Muscle of arm (tissue), 12 donors: ENCODE measurements around the gene IL1RAPL1. TPM values are rescaled to one million over a fixed set of nuclear protein-coding genes. Genes with fewer than 3 reads are reported as not detected.

ENCODE experiments used
- DNase-seq: peaks from one replicate; pipeline ENCODE4 v3.0.0-alpha.2; 2013
- polyA plus RNA-seq, 12 donors: library from polyadenylated mRNA; unstranded; fragments of 120-200 nt; gene quantifications; one replicate each; pipeline ENCODE4 v1.2.1, GENCODE V29; 2013; ENCODE audit not compliant: insufficient read length in 12 of 12

IL1RAPL1 gene
- polyA plus RNA-seq, 12 donors: 0.49 to 1.6 (median 1.2) TPM; not detected in 2

DNA sequence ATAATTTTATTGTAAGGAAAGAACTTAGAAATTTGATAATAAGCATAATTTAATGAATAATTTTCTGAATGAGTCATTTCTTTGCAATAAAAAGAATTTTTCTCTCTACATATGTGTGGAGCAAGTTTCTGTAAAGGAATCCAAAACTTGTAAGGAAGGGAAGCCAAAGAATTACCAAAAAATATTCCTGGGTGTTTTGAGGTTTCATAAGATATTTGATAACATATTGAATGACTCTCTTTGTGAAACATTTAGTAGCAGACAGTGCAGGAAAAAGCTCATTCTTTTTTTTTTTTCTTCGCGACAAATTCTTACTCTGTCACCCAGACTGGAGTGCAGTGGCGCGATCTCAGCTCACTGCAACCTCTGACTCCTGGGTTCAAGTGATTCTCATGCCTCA, 1159.1 kb downstream of the IL1RAPL1 start:
- no peak for DNase-seq

DNA sequence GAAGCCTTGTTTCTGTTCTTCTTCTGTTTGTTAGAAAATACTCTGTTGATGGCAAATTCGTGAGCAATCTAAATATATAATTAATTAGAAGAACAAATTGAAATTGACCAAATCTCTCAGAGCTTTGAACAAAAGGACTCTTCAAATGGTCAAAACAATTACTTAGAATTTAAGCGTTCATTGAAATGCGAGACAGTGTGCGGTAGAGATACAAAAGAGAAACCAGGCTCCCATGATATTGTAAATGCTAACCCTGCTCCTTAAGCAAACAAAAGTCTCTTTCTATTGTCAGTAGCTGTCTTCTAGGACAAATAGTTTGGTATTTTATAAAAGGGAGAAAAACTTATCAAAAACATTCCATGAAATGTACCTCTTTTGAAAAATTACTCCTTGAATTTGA, 1174.8 kb downstream of the IL1RAPL1 start:
- no peak for DNase-seq

DNA sequence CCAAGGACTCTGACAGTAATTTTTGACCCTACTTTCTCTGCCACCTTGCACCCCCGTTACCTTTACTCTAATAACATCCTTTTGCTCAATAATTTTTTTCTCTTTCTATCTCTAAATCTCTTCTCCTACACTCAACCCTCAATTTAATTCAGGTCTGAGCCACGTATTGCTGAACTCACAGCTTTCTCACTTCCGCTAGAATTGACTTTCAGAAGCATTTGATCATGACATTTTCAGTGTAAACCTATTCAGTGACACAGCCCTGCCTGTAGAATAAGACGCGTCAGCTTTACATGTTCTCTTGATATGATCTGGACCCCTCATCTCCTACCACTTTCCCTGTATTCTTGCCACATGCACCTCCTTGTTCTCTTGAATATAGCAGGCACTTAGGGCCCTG, 1188.6 kb downstream of the IL1RAPL1 start:
- no peak for DNase-seq

DNA sequence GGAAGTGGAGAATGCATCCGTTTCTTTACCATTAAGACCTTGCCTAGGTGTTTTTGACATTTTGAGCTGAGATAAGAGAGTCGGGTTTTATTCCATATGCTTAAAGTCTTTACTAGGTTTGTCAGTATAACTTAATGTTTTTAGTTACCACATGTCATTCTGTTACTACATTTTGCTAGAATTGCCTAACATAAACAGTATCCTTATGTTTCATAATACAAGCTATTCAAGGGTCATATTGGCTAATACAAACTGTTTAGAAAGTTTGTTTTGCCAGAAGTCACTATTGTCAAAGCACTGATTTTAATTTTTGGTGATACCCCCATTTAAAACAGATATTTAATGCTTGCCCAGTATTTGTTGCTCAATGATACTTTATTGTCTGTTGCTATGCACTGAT, 1200.4 kb downstream of the IL1RAPL1 start:
- no peak for DNase-seq

DNA sequence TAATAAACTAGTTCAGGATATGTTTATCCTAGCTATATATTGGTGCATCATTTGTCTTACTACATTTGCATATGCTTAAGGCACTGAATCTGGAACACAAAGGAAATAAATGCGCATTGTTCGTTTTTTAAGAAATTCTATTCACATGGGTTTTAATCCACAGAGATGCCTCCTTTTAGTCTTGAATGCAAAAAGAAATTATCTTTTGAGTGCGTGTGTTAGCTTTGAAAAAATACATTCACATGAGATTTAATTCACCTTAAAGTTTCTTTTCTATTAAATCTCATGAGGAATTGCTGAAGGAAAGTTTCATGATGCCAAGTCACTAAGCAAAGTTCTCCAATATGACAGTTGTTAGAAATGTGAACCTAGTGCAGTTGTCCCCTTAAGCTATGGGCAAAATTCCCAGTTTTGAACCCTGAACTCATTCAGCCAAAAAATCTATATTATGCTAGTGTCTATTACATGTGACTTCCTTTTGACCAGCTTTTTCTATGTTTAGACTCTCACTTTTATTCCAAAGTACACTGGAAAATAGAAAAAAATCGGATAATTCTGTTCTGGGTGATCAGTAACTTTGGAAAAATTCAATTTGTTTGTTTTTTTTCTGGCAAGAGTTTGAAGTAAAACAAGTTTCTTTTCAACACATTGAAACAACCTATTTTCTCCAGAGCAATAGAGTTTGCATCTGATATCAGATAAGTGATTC, 1201.9 kb downstream of the IL1RAPL1 start:
- no peak for DNase-seq

DNA sequence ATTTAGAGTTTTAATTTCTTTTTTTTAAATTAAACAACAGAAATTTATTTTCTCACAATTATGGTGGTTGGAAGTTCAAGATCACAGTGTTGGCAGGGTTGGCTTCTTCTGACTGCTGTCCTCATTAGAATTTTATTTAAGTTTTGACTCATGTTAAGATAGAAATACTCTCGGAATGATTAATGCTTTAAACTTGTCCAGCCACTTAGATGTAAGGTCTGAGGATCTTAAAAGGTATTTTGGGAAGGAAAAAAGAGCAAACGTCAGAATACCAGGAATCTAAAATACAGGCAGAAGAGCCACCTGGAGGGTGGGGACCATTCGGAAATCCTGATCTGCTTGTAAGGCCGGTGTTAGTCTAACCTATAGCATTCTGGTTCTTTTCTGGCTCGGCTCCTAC, 1205.1 kb downstream of the IL1RAPL1 start:
- DNase-seq: no peak

DNA sequence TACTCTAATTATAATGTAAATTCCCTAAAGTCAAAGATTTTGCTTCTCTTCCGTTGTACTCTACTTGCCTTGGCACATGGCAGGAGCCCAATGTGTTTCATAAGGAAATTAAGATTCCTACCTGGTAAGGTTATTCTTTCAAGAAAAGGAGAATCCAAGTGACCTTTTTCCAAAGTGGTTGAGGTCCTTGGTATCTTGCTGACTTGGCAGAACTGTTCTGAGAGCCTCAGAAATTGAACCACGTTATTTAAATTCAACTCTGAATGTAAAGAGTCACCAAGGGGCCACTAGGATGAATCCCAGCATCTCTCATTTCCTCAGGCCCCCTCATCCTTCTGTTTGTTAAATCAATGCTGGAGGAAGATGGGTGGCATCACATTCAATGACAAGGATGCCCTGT, 1209.9 kb downstream of the IL1RAPL1 start:
- no peak for DNase-seq

DNA sequence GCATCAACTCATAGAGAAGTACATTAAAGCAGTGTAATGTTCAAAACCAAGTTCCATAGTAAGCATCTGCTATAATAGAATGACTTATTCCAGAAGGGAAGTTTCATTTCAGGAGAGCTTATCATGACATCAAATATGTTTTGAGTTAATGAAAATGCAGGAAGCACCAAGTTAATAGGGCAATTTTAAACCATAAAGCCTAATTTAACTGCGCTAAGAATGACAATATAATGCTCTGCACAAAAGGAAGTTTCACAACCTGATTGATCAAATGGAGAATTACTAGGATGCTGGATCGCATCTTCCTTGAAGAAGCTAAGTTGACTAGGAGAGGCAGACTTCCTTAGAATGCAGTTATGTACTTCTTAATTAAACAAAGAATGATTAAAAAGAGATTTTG, 1211.2 kb downstream of the IL1RAPL1 start:
- DNase-seq: no peak

DNA sequence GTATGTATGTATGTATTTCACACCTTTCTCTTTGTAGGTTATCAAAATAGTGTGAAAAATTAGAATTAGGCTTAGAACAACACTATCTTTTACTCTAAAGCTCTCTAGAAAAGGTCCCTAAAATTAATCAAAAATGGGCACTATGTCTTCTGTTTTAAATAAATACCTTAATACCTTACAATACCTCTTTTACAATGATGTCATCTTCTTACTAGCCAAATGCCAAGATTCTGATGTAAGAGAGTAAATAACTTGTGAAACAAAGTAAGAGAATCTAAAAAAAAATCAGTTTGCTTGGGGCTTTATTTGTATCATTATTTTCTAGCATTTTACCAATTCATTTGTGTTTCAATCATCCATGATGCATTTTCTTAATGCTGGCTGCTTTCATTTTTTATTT, 1225.9 kb downstream of the IL1RAPL1 start:
- no peak for DNase-seq

DNA sequence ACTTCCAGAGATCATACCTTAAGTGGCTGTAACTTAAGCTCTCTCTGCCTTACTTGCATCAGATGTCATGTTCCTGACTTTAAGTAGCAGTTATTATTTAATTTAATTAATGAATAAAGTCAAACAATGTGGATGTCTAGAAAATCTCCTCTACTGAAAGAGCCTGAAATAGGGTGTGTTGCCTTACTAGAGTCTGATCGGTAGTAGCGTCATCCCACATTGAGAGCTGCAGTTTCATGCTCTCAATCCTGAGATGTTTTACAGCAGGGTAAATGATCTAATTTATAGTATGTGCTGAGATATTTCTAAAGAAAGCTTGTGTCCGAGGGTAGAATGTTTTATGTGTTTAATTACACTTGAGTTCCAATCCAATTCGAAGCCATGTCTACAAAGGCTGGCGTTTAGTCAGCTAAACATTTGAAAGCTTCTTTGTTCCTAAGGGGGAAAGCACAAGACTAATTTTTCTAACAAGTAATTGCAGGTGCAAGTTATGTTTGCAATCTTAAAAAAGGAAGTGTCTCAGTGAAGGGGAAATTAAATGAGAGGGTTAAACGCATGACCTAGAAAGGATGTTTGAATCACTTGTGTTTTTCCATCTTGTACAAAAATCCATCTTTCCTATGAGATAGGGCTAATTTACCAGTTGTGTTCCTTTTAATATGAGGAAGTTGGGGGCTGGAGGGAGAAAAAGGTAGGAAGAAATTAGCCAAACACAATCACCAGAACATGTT, 1237.1 kb downstream of the IL1RAPL1 start:
- no peak for DNase-seq

DNA sequence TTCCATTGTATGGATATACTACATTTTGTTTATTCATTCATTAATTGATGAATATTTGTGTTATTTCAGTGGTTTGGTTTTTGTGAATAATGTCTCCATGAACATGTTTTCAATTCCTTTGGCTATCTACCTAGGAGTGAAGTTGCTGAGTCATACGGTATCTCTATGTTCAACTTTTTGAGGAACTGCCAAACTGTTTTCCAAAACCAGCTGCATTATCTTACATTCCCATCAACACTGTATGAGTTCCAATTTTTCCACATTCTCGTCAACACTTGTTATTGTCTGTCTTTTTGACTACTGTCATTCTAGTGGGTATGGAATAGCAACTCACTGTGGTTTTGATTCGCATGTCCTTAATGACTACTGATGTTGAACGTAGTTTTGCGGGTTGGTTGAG, 1239.5 kb downstream of the IL1RAPL1 start:
- no peak for DNase-seq

DNA sequence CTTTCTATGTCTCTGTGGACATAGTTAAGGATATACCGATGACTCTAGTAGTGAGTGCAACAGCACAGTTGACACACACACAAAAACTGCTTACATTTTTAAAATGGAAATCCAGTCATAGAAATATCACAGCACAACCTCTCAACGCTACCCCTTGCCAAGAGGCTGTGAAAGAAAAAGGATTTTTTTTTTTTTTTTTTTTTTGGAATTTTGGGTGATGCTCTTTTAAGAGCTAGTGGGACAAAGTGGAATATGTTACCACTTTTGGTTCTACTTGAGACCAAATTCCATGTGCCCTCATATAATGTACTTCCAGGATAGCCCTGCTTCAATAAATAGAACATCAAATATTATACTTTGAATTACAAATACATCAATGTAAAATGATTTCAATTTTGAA, 1247.1 kb downstream of the IL1RAPL1 start:
- no peak for DNase-seq

DNA sequence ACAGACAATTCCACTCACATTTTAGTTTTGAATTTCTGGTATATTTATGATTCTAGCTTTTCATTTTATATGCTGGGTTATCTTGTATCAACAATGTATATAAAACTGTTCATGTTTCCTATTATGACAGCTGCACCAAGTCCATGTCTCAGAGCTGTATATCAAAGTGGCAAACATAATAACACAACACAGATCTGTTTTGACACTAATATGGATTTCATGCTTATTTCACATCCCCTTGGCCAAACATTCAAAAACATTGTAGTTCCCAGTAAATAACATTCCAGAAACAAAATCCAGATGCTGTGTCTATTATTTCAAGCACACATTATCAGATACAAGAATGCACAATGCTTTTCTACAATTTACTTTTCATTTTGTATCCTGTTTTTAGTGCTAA, 1247.5 kb downstream of the IL1RAPL1 start:
- no peak for DNase-seq

DNA sequence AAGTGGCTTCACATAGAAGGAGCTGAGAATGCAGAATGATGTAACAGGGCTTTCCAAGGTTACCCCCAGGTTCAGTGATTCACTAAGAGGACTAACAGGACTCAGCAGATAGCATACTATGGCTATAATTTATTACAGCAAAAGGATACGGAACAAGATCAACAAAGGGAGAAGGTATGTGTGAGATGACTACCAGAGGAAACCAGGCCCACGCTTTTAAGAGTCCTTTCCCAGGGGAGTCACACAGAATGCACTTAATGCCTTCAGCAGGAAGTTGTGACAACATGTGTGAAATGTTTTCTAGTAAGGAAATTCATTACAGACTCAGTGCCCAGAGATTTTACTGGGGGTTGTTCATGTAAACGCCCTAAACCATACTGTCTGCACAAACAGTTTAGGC, 1254.5 kb downstream of the IL1RAPL1 start:
- no peak for DNase-seq

DNA sequence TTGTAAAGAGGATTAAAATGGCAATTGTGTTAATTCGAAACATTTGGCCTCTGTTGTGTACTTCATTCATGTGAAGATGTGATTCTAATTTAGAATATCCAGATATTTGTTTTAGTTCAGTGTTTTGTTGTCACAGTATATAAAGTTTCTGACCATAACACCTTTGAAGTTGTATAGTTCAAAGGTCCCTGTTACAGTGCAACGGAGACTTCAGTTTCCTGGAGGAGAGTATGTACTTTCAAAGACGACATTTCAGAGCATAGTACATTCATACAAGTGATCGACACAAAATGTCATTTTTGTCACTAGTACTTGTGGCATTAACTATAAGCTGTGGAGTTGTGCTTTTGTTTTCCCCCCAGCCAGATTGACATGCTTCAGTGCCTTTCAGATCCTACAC, 1255.3 kb downstream of the IL1RAPL1 start:
- no peak for DNase-seq

DNA sequence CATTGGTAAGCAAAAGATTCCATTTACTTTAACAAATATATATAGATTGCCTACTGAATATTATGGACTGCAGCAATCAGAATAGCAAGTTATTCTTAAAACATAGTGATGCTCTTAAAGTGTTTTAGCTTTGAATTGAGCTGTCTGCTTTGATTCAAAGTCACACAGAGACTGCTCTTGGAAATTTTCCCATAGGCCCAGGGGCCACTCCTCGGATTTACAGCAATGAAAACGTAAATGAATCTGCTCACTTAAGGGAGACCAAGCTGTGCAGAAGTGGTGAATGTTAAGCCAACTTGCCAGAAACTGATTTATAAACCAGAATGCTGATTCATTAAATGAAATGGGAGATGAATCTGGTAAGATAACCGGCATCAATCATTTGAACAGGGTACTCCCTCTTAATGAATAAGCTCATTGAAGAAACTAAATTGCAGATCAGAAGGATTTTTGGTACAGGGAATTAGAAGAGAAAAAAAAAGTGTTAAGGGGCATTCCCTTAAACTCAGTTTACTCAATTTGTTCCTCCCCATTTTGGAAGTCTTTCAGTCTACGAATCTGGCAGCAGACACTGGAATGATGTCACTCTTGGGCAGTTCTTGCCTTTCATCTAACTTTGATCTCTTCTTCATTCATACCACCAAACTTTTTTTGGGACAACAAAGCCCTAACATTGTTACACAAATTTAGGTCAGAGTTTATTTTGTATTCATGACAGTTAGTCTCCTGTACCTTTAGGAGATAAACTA, 1264.8 kb downstream of the IL1RAPL1 start:
- DNase-seq: no peak

DNA sequence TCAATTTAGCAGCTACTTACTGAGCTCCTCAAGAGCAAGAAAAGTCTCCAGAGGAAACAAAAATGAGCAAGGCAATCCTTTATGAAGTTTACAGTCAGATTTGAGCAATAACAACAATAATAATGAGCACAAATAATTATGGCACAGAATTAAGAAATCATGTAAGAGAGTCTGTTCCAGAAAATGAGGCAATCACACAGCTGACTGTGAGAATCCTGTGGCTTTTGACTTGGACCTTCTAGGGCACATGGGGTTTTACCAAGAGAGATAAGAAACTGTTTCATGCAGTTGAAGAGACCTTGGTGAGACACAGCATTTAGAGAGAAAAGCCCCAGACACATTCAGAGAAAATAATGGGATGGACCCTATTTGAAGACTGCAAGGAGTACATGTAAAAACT, 1265.5 kb downstream of the IL1RAPL1 start:
- no peak for DNase-seq

DNA sequence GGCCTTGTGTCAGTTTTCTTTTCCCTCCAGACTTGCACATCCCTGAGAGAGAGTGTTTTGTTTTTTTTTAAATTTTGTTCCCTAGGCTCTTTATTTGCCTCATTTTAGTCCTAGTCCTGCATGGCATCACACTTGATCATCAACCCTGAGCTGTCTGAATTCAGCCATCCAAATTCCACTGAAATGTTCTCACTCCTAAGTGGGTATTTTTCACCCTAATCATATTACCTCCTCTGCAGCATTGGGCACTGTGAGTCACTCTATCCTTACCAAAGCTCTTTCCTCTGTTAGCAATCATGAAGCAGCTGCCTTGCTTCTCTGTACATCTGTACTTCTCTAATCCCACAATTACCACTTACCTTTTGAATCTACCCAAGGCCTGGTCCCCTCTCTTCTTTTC, 1271.5 kb downstream of the IL1RAPL1 start:
- no peak for DNase-seq

DNA sequence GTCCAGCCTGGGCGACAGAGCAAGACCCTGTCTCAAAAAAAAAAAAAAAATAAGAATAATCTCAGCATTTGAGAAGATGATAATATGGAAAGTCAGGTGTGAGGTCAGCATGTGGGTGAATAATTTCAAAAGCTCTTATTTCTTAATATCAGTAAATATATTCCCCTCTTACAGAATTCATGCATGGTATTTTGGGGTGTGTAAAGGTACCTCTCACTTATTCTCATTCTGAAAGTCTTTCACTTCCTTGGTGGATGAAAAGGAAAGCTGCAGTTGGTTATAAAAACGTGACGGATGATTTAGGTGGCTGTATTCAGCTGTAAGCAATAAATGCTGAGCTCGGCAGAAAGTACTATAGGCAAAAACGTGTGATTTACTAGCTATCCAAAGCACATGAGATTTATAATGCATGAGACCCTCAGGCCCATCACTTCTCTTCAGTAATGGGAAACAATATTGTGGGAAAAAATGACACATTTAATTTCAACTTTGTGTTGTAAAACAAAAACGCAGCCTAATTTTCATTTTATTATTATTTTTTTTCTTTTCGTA, 1275.0 kb downstream of the IL1RAPL1 start:
- DNase-seq: no peak

DNA sequence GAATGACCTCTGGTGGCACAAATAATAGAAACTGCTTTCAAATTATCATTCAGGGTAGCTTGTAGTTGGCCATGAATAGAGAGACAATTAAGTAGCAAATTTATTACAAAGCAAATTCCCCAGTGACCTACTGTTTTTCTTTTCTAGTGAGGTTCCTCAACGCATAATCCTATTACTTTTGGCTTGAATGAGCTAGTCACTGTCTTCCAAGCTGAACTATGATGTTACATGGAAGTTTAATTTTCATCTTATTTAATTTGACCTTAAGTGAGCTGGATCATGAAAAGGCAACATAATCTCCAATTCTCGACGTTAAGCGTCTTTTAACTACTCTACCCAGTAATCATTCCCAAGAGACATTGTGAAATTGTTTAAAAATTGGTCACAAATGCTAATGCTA, 1280.7 kb downstream of the IL1RAPL1 start:
- no peak for DNase-seq

DNA sequence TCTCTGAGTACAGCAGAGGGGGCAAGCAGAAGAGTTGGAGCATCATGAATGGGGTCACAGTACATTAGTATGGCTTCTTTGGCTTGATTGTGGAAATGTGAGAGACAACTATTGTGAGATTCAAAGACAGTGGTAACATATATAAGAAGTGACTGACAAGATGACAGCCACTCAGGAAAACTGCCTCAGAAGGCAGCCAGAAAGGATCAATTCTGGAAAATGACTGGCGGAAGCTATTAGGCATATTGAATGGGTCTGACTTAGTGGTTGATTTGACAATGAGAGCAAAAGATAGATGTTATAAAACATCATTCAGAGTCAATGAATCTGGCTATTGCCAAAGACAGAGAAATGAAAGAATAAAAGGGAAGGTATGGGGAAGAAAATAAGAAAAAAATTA, 1282.6 kb downstream of the IL1RAPL1 start:
- no peak for DNase-seq

DNA sequence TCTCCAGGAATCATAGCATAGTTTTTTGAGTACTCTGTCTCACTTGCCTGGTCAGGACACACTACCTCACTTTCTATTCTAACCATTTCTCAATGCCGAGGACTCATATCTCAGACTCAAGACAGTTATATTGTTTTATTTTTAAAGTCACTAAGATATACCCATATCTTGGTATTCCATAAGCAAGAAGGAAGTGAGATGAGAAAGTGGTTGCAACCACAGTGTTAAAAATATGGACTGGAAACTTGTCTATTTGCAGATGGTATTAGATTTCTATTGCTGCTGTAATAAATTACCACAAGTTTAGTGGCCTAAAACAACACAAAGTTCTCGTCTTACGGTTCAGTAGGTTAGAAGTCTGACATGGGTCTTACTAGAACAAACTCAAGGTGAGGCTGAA, 1283.4 kb downstream of the IL1RAPL1 start:
- DNase-seq: no peak

DNA sequence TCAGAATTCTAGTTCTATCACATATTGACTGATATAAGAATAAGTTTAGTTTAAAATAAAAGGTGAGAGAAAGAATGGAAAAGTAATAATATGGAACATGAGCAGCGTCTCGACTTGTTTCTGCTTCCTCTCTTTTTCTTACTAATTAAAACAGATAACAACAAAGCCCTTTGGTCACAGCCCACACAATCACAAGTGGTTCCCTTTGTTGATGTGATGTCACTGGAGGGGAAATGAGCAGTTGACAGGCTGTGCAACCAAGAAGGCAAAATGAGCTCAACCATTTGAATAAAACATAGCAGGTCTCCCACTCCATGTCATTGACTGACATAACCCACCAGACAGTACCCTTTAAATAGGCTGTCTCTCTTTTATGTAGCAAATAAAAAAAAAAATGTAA, 1285.6 kb downstream of the IL1RAPL1 start:
- no peak for DNase-seq
